A549 (cell line): ENCODE data around the gene ZBTB8A. TPM values are rescaled to one million over a fixed set of nuclear protein-coding genes. Genes with fewer than 3 reads are reported as not detected.

Experiments used
- ATAC-seq, 2 experiments: fragments of 200-7000 bp in 1 of 2; fragments of >200 bp in 1 of 2; cut with Nextera tagmentation in 1 of 2; cut with Tn5 transposase in 1 of 2; 3 replicates each; pipeline versions ENCODE4 v1.8.0 to v1.9.1; 2018 to 2020; ENCODE audit warnings: mild to moderate bottlenecking in 1 of 2, moderate library complexity in 1 of 2
- CTCF ChIA-PET: fragments of 300-600 bp; sonication (Branson Sonifier 250); formaldehyde crosslinking; extraction: SDS; loops from one replicate; lab custom pipeline; 2021; ENCODE audit warnings: antibody characterized with exemption, inconsistent platforms; lab: Yijun Ruan, JAX
- POLR2A ChIA-PET: fragments of 350-600 bp; formaldehyde crosslinking; extraction: SDS; loops from one replicate; lab custom pipeline; 2021; ENCODE audit warnings: antibody characterized with exemption, inconsistent platforms; lab: Yijun Ruan, JAX
- DNase-seq, 2 experiments: peaks; one replicate each; pipeline versions ENCODE4 v3.0.0 to v3.0.0-alpha.2; 2011 to 2016; ENCODE audit warnings: low read depth in 1 of 2, low spot score in 1 of 2
- FAIRE-seq: peaks from 2 replicates; lab custom pipeline; 2011; peaks lifted over from hg19 to GRCh38; lab: Jason Lieb, UNC
- H3K27ac ChIP-seq, 2 experiments: fragments of >200 bp; sonication (Bioruptor Twin); formaldehyde crosslinking; 3 replicates each; pipeline ENCODE4 v1.5.1; 2016 to 2017
- H3K4me1 ChIP-seq: fragments of >200 bp; sonication (Bioruptor Twin); formaldehyde crosslinking; 3 replicates; pipeline ENCODE4 v1.6.1; 2016
- H3K4me2 ChIP-seq: fragments of >200 bp; sonication (Bioruptor Twin); formaldehyde crosslinking; 3 replicates; pipeline ENCODE4 v1.6.1; 2016
- H3K4me3 ChIP-seq: fragments of >200 bp; sonication (Bioruptor Twin); formaldehyde crosslinking; 3 replicates; pipeline ENCODE4 v1.5.1; 2016
- H3K9me3 ChIP-seq: fragments of >200 bp; sonication (Bioruptor Twin); formaldehyde crosslinking; 3 replicates; pipeline ENCODE4 v1.6.1; 2016
- CBX2 ChIP-seq: fragments of 200-600 bp; sonication (generic); IDR thresholded peaks from 2 replicates; pipeline ENCODE4 v1.6.1; 2016; ENCODE audit warnings: low read depth, mild to moderate bottlenecking, borderline replicate concordance
- CBX8 ChIP-seq: fragments of 200-600 bp; sonication (generic); IDR thresholded peaks from 2 replicates; pipeline ENCODE4 v1.6.1; 2016
- CTCF ChIP-seq: fragments of >200 bp; sonication (Bioruptor Twin); formaldehyde crosslinking; IDR thresholded peaks from 3 replicates; pipeline ENCODE4 v1.5.1; 2016
- EHF ChIP-seq: fragments of 250-450 bp; sonication (Bioruptor Pico); IDR thresholded peaks from 2 replicates; pipeline ENCODE4 v1.5.0; 2020; ENCODE audit warnings: mild to moderate bottlenecking
- EP300 ChIP-seq, 2 experiments: fragments of >200 bp; sonication (Bioruptor Twin); formaldehyde crosslinking; IDR thresholded peaks; 2 replicates in 1 of 2; 3 replicates in 1 of 2; pipeline ENCODE4 v1.6.1; 2016 to 2017
- FOSB ChIP-seq: fragments of 250-450 bp; sonication (Bioruptor Pico); IDR thresholded peaks from 2 replicates; pipeline ENCODE4 v1.5.0; 2020; ENCODE audit warnings: mild to moderate bottlenecking, moderate library complexity
- HDAC2 ChIP-seq: fragments of 200-600 bp; sonication (generic); IDR thresholded peaks from 2 replicates; pipeline ENCODE4 v1.6.1; 2016
- HEYL ChIP-seq: fragments of 250-450 bp; sonication (Bioruptor Pico); IDR thresholded peaks from 2 replicates; pipeline ENCODE4 v1.8.0; 2021; ENCODE audit warnings: mild to moderate bottlenecking, moderate library complexity
- HOXB5 ChIP-seq: fragments of 250-450 bp; sonication (Bioruptor Pico); IDR thresholded peaks from 2 replicates; pipeline ENCODE4 v1.5.0; 2020; ENCODE audit warnings: mild to moderate bottlenecking, moderate library complexity
- JUNB ChIP-seq: fragments of >200 bp; sonication (Bioruptor Twin); formaldehyde crosslinking; IDR thresholded peaks from 2 replicates; pipeline ENCODE4 v1.6.1; 2016
- KDM5A ChIP-seq: fragments of 200-600 bp; sonication (generic); IDR thresholded peaks from 2 replicates; pipeline ENCODE4 v1.6.1; 2016; ENCODE audit warnings: antibody characterized with exemption, mild to moderate bottlenecking
- MAZ ChIP-seq: fragments of 150-350 bp; IDR thresholded peaks from 2 replicates; pipeline ENCODE4 v1.6.1; 2014; ENCODE audit warnings: antibody characterized with exemption, low read depth, low read length, borderline replicate concordance
- MYC ChIP-seq: IDR thresholded peaks from 2 replicates; pipeline ENCODE4 v1.6.1; 2012; ENCODE audit warnings: mild to moderate bottlenecking, inconsistent platforms, low read length, improper control_type of control experiment, borderline replicate concordance
- POLR2AphosphoS2 ChIP-seq: conservative IDR thresholded peaks from 2 replicates; pipeline ENCODE4 v1.6.1; 2012; ENCODE audit warnings: low read length, improper control_type of control experiment, inconsistent platforms
- SMC3 ChIP-seq: fragments of >200 bp; sonication (Bioruptor Twin); formaldehyde crosslinking; IDR thresholded peaks from 3 replicates; pipeline ENCODE4 v1.6.1; 2018; ENCODE audit warnings: inconsistent platforms
- TFCP2L1 ChIP-seq: fragments of 250-450 bp; sonication (Bioruptor Pico); IDR thresholded peaks from 2 replicates; pipeline ENCODE4 v1.5.0; 2021; ENCODE audit warnings: mild to moderate bottlenecking
- ZC3H11A ChIP-seq: fragments of 450-650 bp; IDR thresholded peaks from 2 replicates; pipeline ENCODE4 v1.6.1; 2014; ENCODE audit warnings: antibody characterized with exemption, mild to moderate bottlenecking
- ZFP36 ChIP-seq: fragments of 450-650 bp; IDR thresholded peaks from 2 replicates; pipeline ENCODE4 v1.6.1; 2014; ENCODE audit warnings: borderline replicate concordance; ENCODE audit not compliant: partially characterized antibody
- ZNF302 ChIP-seq: fragments of 250-450 bp; sonication (Bioruptor Pico); IDR thresholded peaks from 2 replicates; pipeline ENCODE4 v1.9.0; 2021; ENCODE audit warnings: inconsistent platforms, mild to moderate bottlenecking, moderate library complexity
- WGBS: methylation state at CpG from one replicate; pipeline ENCODE4 v1.1.6; 2017; ENCODE audit errors: missing lambda C conversion rate; 5-methylcytosine and 5-hydroxymethylcytosine counted together
- polyA plus RNA-seq, 4 experiments: library from polyadenylated mRNA; depleted of rRNA in 3 of 4; stranded (reverse); fragments of >200 nt; fragmentation: RNase III in 1 of 4; extraction: RNeasy Plus Mini Kit Qiagen cat#74134 plus additional on column Dnase treatment in 1 of 4; gene quantifications; 2 replicates in 3 of 4; 3 replicates in 1 of 4; pipeline ENCODE4 v1.2.3, GENCODE V29; 2011 to 2017
- TF ChIP-seq, protein P1 (sequence below): IDR thresholded peaks from 2 replicates; pipeline ENCODE4 v1.6.1; 2012; ENCODE audit warnings: low read depth, borderline replicate concordance
- TF ChIP-seq, protein P2 (sequence below): fragments of 200-600 bp; sonication (generic); IDR thresholded peaks from 2 replicates; pipeline ENCODE4 v1.6.1; 2016; ENCODE audit warnings: antibody characterized with exemption, mild to moderate bottlenecking, moderate library complexity

Gene ZBTB8A
- polyA plus RNA-seq, 2 of the 4 experiments (the other 2 are of a cell fraction), result 2.7 to 6.0 TPM

DNA sequence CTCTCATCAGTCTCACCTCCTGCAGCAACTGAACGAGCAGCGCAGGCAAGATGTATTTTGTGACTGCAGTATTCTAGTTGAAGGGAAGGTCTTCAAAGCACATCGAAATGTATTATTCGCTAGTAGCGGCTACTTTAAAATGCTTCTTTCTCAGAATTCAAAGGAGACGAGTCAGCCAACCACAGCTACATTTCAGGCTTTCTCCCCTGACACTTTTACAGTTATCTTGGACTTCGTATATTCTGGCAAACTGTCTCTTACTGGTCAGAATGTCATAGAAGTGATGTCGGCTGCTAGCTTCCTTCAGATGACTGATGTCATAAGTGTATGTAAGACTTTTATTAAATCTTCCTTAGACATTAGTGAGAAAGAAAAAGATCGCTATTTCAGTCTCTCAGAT is 53.7 kb downstream of the ZBTB8A start:
- CTCF ChIA-PET, result no interaction called here
- POLR2A ChIA-PET, result no interaction called here
- 95% methylated on average over 9 of the region's 9 CpGs for WGBS
- no peak for ATAC-seq
- no peak overlapping the region for H3K4me3 ChIP-seq
- no peak for DNase-seq
- H3K4me2 ChIP-seq, result no peak overlapping the region
- H3K4me1 ChIP-seq, result no peaks in the 10 kb centered on the region
- no peaks in the 10 kb centered on the region for H3K9me3 ChIP-seq
- TF ChIP-seq HEYL (CRISPR knock-in tag) (no peak), ZNF302 (CRISPR knock-in tag) (no peak), POLR2AphosphoS2 (no peak), ZFP36 (no peak)
- TF ChIP-seq, all 56 proteins: peak for 0
- no peak for FAIRE-seq
- H3K27ac ChIP-seq, result no peak overlapping the region

DNA sequence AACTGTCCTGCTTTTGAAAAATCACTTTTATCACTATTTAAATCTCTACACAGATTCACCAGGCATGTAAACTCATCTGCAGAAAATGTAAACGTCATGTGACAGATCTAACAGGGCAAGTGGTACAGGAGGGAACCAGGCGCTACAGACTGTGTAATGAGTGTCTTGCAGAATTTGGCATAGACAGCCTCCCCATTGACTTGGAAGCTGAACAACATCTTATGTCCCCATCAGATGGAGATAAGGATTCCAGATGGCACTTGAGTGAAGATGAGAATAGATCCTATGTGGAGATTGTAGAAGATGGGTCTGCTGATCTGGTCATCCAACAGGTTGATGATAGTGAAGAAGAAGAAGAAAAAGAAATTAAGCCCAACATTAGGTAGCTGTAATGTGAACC is 60.8 kb downstream of the ZBTB8A start:
- H3K27ac ChIP-seq, result no peak overlapping the region
- H3K9me3 ChIP-seq, result no peaks in the 10 kb centered on the region
- no peak for ATAC-seq
- POLR2A ChIA-PET, result no interaction called here
- H3K4me3 ChIP-seq, result no peak overlapping the region
- no peak overlapping the region for H3K4me2 ChIP-seq
- H3K4me1 ChIP-seq, result no peaks in the 10 kb centered on the region
- no peak for DNase-seq
- WGBS, result 75% methylated on average over 2 of the region's 2 CpGs
- FAIRE-seq, result no peak
- CTCF ChIA-PET, result interaction anchor here (0.5 to 1.5 kb wide), 2 partner anchors 14 to 152 kb away, joined by 4 to 5 read pairs; no protein-coding TSS in a partner anchor
- TF ChIP-seq KDM5A (no peak), HDAC2 (no peak), EHF (no peak), HEYL (CRISPR knock-in tag) (no peak), SMC3 (no peak), FOSB (CRISPR knock-in tag) (no peak), CBX2 (no peak), CBX8 (no peak), MYC (no peak), ZC3H11A (no peak)

GRCh38 chr1:32605711-32606424 is 66.6 kb downstream of the ZBTB8A start:
- Histone ChIP-seq H3K4me1 (no peaks in the 10 kb centered on the region), H3K9me3 (no peaks in the 10 kb centered on the region), H3K4me2 (no peak overlapping the region), H3K27ac (no peak overlapping the region), H3K4me3 (no peak overlapping the region)
- no peak for DNase-seq
- TF ChIP-seq HOXB5 (CRISPR knock-in tag) (no peak), EP300 (IDR thresholded peaks at IDR 0.05) (no peak)
- WGBS, result 97% methylated on average over 5 of the region's 17 CpGs
- CTCF ChIA-PET, result interaction anchor here (0.6 to 1.3 kb wide), 2 partner anchors 15 to 85 kb away, joined by 3 read pairs; no protein-coding TSS in a partner anchor
- ATAC-seq, result no peak
- POLR2A ChIA-PET, result no interaction called here
- no peak for FAIRE-seq

DNA sequence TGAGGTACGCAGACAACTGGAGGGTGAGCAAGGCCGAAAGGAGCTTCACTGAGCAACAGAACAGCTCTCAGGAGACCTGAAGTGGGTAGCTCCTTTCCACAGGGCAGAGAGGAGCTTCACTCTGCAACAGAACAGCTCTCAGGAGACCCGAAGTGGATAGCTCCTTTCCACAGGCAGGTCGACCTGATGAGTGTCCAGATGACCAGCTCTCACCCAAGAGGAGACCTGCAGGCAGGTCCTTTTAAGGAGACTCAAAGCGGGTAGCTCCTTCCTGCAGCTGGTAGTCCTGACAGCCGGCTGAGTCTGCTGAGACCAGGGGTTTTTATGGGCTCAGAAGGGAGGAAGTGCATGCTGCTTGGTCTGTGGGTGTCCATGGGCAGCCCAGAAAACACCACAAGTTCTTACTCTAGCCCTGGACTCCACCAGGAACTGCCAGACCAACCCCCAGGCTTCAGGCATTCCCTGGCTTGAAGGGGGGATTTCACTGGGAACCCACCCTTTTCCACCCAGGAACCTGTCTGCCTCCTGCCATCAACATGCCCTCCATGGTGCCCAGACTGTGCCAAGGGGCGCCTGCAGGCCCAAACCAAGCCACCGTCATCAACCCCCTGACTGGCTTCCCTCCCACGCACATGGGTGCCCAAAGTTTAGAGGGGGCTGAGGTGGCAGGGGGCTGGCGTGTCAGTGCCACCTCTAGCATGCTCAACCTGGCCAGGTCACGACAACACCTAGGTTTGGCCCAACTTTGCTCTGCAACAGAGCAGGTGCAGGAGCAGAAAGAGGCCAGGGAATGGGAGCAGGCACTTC is 67.5 kb downstream of the ZBTB8A start:
- WGBS, result 79% methylated on average over 9 of the region's 11 CpGs
- FAIRE-seq, result no peak
- TF ChIP-seq TFCP2L1 (CRISPR knock-in tag), result no peak
- TF ChIP-seq, protein P1, sequence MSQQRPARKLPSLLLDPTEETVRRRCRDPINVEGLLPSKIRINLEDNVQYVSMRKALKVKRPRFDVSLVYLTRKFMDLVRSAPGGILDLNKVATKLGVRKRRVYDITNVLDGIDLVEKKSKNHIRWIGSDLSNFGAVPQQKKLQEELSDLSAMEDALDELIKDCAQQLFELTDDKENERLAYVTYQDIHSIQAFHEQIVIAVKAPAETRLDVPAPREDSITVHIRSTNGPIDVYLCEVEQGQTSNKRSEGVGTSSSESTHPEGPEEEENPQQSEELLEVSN, result no peak
- TF ChIP-seq, protein P2, sequence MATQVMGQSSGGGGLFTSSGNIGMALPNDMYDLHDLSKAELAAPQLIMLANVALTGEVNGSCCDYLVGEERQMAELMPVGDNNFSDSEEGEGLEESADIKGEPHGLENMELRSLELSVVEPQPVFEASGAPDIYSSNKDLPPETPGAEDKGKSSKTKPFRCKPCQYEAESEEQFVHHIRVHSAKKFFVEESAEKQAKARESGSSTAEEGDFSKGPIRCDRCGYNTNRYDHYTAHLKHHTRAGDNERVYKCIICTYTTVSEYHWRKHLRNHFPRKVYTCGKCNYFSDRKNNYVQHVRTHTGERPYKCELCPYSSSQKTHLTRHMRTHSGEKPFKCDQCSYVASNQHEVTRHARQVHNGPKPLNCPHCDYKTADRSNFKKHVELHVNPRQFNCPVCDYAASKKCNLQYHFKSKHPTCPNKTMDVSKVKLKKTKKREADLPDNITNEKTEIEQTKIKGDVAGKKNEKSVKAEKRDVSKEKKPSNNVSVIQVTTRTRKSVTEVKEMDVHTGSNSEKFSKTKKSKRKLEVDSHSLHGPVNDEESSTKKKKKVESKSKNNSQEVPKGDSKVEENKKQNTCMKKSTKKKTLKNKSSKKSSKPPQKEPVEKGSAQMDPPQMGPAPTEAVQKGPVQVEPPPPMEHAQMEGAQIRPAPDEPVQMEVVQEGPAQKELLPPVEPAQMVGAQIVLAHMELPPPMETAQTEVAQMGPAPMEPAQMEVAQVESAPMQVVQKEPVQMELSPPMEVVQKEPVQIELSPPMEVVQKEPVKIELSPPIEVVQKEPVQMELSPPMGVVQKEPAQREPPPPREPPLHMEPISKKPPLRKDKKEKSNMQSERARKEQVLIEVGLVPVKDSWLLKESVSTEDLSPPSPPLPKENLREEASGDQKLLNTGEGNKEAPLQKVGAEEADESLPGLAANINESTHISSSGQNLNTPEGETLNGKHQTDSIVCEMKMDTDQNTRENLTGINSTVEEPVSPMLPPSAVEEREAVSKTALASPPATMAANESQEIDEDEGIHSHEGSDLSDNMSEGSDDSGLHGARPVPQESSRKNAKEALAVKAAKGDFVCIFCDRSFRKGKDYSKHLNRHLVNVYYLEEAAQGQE, result no peak
- TF ChIP-seq JUNB, result no peak
- no peak for TF ChIP-seq MAZ
- TF ChIP-seq MYC, result no peak
- no peak for TF ChIP-seq CTCF
- peak in 1 of 2 experiments; percentile 30; a peak in 1 of 6 replicates for ATAC-seq
- H3K4me3 ChIP-seq, result no peak overlapping the region
- POLR2A ChIA-PET, result no interaction called here
- H3K4me2 ChIP-seq, result no peak overlapping the region
- CTCF ChIA-PET, result interaction anchor here (1.3 kb wide), 1 partner anchor 86 kb away, joined by 3 read pairs; no protein-coding TSS in a partner anchor
- H3K9me3 ChIP-seq, result no peaks in the 10 kb centered on the region
- 0 out of 3 replicates have a peak, but pooled peaks cover 4% of the 10 kb centered on the region for H3K4me1 ChIP-seq
- DNase-seq, result no peak
- H3K27ac ChIP-seq, result no peak overlapping the region
